ENCODE results near the gene PRPS1. TPM values are rescaled to one million over a fixed set of nuclear protein-coding genes. Genes with fewer than 3 reads are reported as not detected.
A peak's percentile ranks its signal among the peaks of the same experiment; 100 is the strongest.

PRPS1 gene
- total RNA-seq, 1 donor from 2014 or later = 45.1 TPM

DNA sequence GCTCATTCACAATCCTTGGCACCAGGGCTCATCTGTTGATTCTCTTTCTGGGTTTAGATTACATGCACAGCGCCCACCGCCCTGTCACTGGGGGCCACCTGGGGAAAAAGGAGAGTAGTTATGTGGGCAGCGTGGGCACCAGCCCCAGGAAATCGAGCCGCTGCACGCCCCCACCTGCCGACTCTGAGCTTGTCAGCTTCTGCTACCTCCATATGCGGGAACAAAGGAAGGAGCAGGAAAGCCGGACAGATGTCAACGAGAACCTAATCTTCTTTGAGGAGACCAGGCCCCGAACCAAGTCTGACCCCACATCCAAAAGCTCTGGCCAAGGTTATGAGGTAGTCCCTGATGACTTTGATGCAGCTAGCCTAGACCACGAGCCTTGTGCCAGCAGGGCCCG, 31.0 kb upstream of the PRPS1 start:
- Mint-ChIP-seq H3K4me1 (ENCODE audit: unreplicated experiment) (no peaks in the 10 kb centered on the region), H3K27ac (peak overlapping the region; percentile 19), H3K27me3 (no peaks in the 10 kb centered on the region), H3K36me3 (no peaks in the 10 kb centered on the region), H3K9me3 (peaks cover 6% of the 10 kb centered on the region), H3K4me3 (no peak overlapping the region)
- no peak for DNase-seq (ENCODE audit: extremely low spot score, unreplicated experiment)
- TF ChIP-seq, protein P1, sequence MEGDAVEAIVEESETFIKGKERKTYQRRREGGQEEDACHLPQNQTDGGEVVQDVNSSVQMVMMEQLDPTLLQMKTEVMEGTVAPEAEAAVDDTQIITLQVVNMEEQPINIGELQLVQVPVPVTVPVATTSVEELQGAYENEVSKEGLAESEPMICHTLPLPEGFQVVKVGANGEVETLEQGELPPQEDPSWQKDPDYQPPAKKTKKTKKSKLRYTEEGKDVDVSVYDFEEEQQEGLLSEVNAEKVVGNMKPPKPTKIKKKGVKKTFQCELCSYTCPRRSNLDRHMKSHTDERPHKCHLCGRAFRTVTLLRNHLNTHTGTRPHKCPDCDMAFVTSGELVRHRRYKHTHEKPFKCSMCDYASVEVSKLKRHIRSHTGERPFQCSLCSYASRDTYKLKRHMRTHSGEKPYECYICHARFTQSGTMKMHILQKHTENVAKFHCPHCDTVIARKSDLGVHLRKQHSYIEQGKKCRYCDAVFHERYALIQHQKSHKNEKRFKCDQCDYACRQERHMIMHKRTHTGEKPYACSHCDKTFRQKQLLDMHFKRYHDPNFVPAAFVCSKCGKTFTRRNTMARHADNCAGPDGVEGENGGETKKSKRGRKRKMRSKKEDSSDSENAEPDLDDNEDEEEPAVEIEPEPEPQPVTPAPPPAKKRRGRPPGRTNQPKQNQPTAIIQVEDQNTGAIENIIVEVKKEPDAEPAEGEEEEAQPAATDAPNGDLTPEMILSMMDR (conservative IDR thresholded peaks at IDR 0.05) = no peak

DNA sequence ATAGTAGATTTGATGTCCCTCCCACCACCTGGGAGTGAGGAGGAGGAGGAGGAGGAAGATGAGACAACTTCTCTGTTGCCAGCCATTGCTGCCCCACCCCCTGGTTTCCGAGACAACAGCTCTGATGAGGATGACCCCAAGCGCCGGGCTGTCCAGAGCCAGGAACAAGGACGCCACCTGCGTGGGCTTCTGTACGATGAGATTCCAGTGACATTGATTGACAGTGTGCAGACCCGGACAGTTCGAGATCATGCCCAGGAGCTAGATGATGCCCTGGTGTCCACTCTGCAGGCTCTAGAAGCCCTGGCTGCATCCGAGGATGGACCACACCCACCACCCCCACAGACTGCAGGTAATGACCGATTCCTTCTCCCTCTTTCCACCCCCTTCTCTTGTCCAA, 30.5 kb upstream of the PRPS1 start:
- Mint-ChIP-seq H3K4me3 (no peak overlapping the region), H3K4me1 (ENCODE audit: unreplicated experiment) (no peaks in the 10 kb centered on the region), H3K27ac (no peak overlapping the region), H3K36me3 (no peaks in the 10 kb centered on the region), H3K9me3 (peaks cover 6% of the 10 kb centered on the region), H3K27me3 (no peaks in the 10 kb centered on the region)
- DNase-seq (ENCODE audit: extremely low spot score, unreplicated experiment) = no peak
- TF ChIP-seq, protein P1 (conservative IDR thresholded peaks at IDR 0.05) = no peak

DNA sequence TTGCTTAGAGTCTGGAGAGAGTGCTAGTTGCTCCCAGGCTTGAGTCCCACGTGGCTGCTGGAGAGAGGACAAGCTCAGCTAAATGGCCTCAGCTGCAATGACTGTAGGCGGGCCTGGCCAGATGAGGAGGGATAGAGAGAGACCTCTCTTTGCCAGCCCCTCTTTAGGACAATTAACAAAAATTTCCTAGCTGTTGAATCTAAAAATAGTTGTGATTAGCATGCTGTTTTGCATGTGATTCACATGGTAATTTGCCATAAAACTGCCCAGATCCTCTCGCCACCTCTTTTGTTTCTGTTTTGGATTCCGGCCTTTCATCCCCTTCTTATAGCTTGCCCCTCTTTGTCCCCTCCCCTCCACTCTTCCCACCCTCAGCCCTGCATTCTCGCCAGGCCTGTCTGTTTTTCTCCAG, 28.9 kb upstream of the PRPS1 start:
- TF ChIP-seq, protein P1 (conservative IDR thresholded peaks at IDR 0.05) = no peak
- no peak overlapping the region for H3K4me3 Mint-ChIP-seq
- no peaks in the 10 kb centered on the region for H3K36me3 Mint-ChIP-seq
- no peak overlapping the region for H3K27ac Mint-ChIP-seq
- no peaks in the 10 kb centered on the region for H3K27me3 Mint-ChIP-seq
- no peaks in the 10 kb centered on the region for H3K9me3 Mint-ChIP-seq
- DNase-seq (ENCODE audit: extremely low spot score, unreplicated experiment) = no peak
- H3K4me1 Mint-ChIP-seq (ENCODE audit: unreplicated experiment) = no peaks in the 10 kb centered on the region

DNA sequence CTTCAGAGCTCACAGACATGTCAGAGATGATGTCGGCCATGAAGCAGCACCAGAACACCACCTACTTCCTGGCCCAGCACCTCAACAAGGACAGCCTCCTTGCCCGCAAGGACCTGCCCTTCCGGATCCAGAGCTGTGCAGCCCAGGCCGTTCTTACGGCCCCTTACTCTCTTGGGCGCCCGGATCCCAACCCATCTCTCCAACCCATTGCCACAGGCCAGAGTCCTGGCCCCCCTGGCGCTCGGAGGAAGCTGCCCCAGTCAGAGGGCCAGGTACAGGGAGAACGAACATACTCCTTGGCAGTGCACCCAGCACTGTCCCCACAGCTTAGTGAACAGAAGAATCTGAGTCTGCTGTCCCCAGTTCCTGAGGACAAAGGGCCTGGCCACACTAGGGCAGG, 27.9 kb upstream of the PRPS1 start:
- DNase-seq (ENCODE audit: extremely low spot score, unreplicated experiment) = no peak
- Mint-ChIP-seq H3K36me3 (no peaks in the 10 kb centered on the region), H3K4me1 (ENCODE audit: unreplicated experiment) (no peaks in the 10 kb centered on the region), H3K9me3 (no peaks in the 10 kb centered on the region), H3K27me3 (no peaks in the 10 kb centered on the region), H3K27ac (no peak overlapping the region), H3K4me3 (no peak overlapping the region)
- TF ChIP-seq, protein P1 (conservative IDR thresholded peaks at IDR 0.05) = no peak

DNA sequence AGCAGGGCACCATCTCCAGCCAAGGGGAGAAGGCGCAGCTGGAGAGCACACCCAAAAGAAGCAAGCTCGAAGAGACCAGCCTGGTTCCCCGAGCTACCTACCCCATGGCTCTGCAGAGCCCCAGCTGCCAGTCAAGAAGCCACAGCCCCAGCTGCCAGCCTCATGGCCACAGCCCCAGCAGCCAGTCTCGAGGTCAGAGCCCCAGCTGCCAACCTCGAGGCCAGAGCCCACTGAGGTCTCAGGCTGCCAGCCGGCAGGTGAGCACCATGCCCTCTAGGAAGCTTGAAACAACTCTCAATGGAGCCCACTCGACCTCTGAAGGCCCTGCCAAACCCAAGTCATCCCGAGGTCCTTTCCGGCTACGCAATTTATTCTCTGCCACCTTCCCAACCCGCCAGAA, 27.0 kb upstream of the PRPS1 start:
- TF ChIP-seq, protein P1 (conservative IDR thresholded peaks at IDR 0.05) = no peak
- Mint-ChIP-seq H3K4me3 (no peak overlapping the region), H3K27me3 (no peaks in the 10 kb centered on the region), H3K27ac (no peak overlapping the region), H3K36me3 (no peaks in the 10 kb centered on the region), H3K4me1 (ENCODE audit: unreplicated experiment) (no peaks in the 10 kb centered on the region), H3K9me3 (no peaks in the 10 kb centered on the region)
- DNase-seq (ENCODE audit: extremely low spot score, unreplicated experiment) = no peak

DNA sequence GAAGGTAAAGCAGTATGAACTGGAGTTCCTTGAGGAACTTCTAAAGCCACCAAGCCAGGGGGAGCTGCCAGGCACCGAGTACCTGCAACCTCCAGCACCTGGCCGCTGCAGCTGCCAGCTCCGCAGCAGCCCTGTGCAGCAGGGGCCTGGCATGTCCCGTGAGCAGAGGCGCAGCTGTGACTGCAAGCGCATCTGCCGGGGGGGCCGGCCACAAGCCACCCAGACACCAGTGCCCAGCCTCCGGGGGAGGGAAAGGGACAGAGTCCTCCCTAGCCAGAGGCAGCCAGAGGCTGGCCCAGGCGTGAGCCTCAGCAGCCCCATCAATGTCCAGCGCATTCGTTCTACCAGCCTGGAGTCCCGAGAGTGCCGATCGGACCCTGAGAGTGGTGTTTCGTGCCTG, 26.6 kb upstream of the PRPS1 start:
- DNase-seq (ENCODE audit: extremely low spot score, unreplicated experiment) = no peak
- H3K27me3 Mint-ChIP-seq = no peaks in the 10 kb centered on the region
- no peak overlapping the region for H3K4me3 Mint-ChIP-seq
- TF ChIP-seq, protein P1 (conservative IDR thresholded peaks at IDR 0.05) = no peak
- no peaks in the 10 kb centered on the region for H3K36me3 Mint-ChIP-seq
- no peaks in the 10 kb centered on the region for H3K4me1 Mint-ChIP-seq (ENCODE audit: unreplicated experiment)
- H3K9me3 Mint-ChIP-seq = no peaks in the 10 kb centered on the region
- no peak overlapping the region for H3K27ac Mint-ChIP-seq
